Cardiac fibroblast (primary cell): ENCODE results near the gene RHOG.
"Not testable (repeated sequence)": the region's sequence is repeated elsewhere in the genome, so short reads cannot be mapped to it uniquely, and the experiment has no call there.

ENCODE experiments used
- DNase-seq, 2 donors: peaks; one replicate each; pipeline versions ENCODE4 v3.0.0 to v3.0.0-alpha.2; 2010; ENCODE audit warnings: low read depth in 2 of 2
- H3K4me3 ChIP-seq, 2 donors: replicated peaks in 1 of 2; 1 replicate in 1 of 2; 2 replicates in 1 of 2; pipeline ENCODE4 v1.5.1; 2011; ENCODE audit warnings: low read depth in 2 of 2, low read length in 2 of 2, mild to moderate bottlenecking in 2 of 2, moderate library complexity in 1 of 2
- TF ChIP-seq, protein P1 (sequence below): IDR thresholded peaks from one replicate; pipeline ENCODE4 v1.5.1; 2011; ENCODE audit warnings: low read depth, mild to moderate bottlenecking, low read length, inconsistent platforms

RHOG gene

DNA sequence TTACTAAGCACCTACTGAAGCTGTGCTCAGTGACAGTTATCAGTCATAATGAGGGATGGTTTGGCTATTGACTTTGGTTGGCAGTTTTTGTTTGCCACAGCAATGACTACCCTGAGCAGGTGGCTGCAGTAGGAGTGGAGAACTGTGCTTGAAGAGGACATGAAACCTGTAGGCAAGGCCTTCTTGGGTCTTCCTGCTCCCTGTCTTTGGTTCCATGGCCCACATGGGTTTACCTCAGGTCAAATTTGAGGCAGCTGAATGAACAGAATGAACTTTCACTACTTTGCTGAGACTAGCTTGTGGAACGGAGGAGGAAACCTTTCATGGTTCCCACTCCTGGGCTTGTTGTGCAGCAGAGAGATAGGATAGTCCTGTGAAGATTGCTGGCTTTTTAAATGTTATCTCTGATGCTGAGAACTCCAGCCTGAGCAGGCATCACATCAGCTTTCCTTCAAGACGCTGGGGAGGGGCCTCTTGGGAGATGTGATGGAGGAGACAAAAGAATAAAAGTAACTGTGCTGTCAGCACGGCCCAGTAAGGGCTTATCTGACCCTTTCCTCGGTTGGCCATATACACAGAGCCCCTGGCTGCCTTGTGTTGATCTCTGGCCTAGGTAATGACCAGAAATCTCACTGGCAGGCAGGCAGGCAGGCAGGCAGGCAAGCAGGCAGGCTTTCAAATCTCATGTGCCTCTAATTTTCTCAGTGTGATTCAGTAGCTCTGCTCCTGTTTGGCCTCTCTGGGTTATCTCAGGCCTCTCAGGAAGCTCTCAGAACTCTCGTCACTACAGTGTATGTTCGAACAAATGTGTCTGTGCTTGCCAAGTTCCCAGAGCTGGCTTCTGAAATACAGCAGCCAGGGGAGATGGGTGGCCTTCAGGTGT is 26.7 kb upstream of the RHOG start:
- H3K4me3 ChIP-seq: no peak overlapping the region
- TF ChIP-seq, protein P1, sequence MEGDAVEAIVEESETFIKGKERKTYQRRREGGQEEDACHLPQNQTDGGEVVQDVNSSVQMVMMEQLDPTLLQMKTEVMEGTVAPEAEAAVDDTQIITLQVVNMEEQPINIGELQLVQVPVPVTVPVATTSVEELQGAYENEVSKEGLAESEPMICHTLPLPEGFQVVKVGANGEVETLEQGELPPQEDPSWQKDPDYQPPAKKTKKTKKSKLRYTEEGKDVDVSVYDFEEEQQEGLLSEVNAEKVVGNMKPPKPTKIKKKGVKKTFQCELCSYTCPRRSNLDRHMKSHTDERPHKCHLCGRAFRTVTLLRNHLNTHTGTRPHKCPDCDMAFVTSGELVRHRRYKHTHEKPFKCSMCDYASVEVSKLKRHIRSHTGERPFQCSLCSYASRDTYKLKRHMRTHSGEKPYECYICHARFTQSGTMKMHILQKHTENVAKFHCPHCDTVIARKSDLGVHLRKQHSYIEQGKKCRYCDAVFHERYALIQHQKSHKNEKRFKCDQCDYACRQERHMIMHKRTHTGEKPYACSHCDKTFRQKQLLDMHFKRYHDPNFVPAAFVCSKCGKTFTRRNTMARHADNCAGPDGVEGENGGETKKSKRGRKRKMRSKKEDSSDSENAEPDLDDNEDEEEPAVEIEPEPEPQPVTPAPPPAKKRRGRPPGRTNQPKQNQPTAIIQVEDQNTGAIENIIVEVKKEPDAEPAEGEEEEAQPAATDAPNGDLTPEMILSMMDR: no peak
- peak; percentile 53 to 81 for DNase-seq

DNA sequence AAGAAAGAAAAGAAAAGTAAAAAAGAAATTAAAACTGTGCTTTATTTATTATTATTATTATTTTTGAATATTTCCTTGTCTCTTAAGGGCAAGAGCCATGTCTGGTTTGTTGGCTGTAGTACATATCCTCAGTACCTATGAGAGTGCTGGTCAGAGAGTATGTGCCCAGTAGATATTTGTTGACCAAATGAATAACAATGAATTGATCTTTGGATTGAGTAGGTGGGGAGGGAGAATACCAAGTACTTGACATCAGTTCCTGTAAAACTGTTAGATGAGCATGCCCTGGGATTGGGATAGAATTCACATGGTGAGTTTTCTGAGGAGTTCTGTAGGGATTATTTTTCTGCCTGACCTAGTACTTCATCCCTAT is 26.1 kb upstream of the RHOG start:
- no peak overlapping the region for H3K4me3 ChIP-seq
- TF ChIP-seq, protein P1: no peak
- DNase-seq: no peak

GRCh38 chr11:3866206-3866605 is 25.4 kb upstream of the RHOG start:
- peak in 1 of 2 donors; percentile 42 for DNase-seq
- TF ChIP-seq, protein P1: no peak
- H3K4me3 ChIP-seq: no peak overlapping the region

GRCh38 chr11:3865388-3866193 is 24.8 kb upstream of the RHOG start:
- peak; percentile 76 to 78 for DNase-seq
- TF ChIP-seq, protein P1: no peak
- H3K4me3 ChIP-seq: no peak overlapping the region

DNA sequence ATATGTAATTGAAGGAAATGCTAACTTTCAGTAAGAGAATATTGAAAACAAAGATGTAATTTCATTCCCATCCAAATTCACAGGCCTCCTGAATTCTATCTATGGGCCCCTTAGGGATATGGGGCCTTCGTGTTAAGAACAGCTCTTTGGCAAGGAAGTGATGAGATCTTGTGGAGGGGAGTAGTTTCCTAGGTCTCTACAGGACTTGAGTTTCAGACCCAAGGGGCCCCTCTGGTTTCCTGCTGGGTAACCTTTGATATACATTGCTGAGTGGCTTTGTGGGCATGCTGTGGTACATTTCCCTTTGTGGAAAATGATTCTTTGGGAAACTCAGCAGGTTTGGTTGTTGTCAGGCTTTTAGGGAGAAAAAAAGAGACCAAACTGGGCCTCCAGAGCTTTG is 20.9 kb upstream of the RHOG start:
- TF ChIP-seq, protein P1: no peak
- H3K4me3 ChIP-seq: no peak overlapping the region
- peak; percentile 17 to 65 for DNase-seq

DNA sequence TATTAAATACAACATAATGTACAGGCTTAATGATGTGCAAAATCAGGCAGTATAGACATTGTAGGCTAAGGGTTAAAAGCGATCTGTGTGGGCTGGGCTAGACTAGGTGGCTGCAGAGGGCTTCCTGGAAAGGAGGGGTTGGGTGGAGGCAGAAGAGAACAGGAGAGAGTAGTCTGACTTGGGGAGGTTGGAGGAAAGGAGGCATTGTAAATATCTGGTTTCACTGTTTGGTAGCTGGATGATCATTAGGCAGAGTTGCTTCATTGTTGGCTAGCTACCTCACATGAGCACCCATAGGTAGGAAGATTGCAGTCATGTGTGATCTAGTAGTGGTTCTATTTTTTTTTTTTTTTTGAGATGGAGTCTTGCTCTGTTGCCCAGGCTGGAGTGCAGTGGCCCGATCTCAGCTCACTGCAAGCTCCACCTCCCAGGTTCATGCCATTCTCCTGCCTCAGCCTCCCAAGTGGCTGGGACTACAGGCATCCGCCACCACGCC is 20.2 kb upstream of the RHOG start:
- not testable (repeated sequence) for H3K4me3 ChIP-seq, DNase-seq

DNA sequence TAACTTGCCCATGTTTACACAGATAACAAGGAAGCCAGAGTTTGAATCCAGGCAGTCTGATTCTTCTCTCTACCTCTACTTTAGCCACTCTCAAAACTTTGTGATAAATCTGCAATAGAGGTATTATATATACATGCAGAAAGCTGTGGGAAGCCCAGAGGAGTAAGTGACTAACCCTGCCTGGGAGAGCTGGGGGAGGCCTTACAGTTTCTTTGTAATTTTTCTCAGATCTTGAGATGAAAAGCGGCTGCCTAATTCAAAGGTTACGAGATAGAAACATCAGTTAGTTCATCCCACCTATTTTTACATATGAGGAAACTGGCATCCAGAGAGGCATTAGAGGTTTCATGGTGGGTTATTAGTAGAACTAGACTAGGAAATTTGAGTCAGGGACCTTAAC is 19.6 kb upstream of the RHOG start:
- TF ChIP-seq, protein P1: no peak
- no peak for DNase-seq
- H3K4me3 ChIP-seq: no peak overlapping the region
